Neural cell (in vitro differentiated cells): Measurements from ENCODE around the gene HSPB7. TPM values are rescaled to one million over a fixed set of nuclear protein-coding genes. Genes with fewer than 3 reads are reported as not detected.

Experiments
- H2AFZ ChIP-seq: fragments of 200-600, 300-800 bp; sonication (generic), shearing (Covaris generic); 2 replicates; pipeline ENCODE4 v1.6.0; 2014; ENCODE audit warnings: low read depth, mild to moderate bottlenecking, antibody characterized with exemption, low read length, moderate library complexity
- H3F3A ChIP-seq: fragments of 200-600 bp; shearing (Covaris generic); 2 replicates; pipeline ENCODE4 v1.6.1; 2016; ENCODE audit warnings: mild to moderate bottlenecking, moderate library complexity, mixed read lengths, antibody characterized with exemption, low read length; ENCODE audit not compliant: insufficient read depth, poor library complexity, severe bottlenecking
- H3K27ac ChIP-seq: fragments of 200-600, 300-800 bp; sonication (generic), shearing (Covaris generic); 2 replicates; pipeline ENCODE4 v1.5.1; 2014; ENCODE audit warnings: mild to moderate bottlenecking, low read length, moderate library complexity
- H3K27me3 ChIP-seq: fragments of 300-800, 200-600 bp; sonication (generic), shearing (Covaris generic); 2 replicates; pipeline ENCODE4 v1.6.0; 2014; ENCODE audit warnings: mild to moderate bottlenecking, low read depth, low read length, moderate library complexity; ENCODE audit not compliant: insufficient read depth
- H3K36me3 ChIP-seq: fragments of 300-800, 200-600 bp; sonication (generic), shearing (Covaris generic); 2 replicates; pipeline ENCODE4 v1.5.1; 2014; ENCODE audit warnings: mild to moderate bottlenecking, antibody characterized with exemption, low read length, moderate library complexity; ENCODE audit not compliant: insufficient read depth
- H3K4me2 ChIP-seq: fragments of 300-800, 200-600 bp; sonication (generic), shearing (Covaris generic); 2 replicates; pipeline ENCODE4 v1.6.0; 2014; ENCODE audit warnings: mild to moderate bottlenecking, low read length
- H3K4me3 ChIP-seq: fragments of 300-800, 200-600 bp; sonication (generic), shearing (Covaris generic); 2 replicates; pipeline ENCODE4 v1.5.1; 2014; ENCODE audit warnings: mild to moderate bottlenecking, low read length, moderate library complexity
- H3K79me2 ChIP-seq: fragments of 200-600 bp; shearing (Covaris generic); replicated peaks from 2 replicates; pipeline ENCODE4 v1.6.0; 2014; ENCODE audit warnings: mild to moderate bottlenecking, low read length, moderate library complexity; ENCODE audit not compliant: insufficient read depth
- H3K9ac ChIP-seq: fragments of 300-800, 200-600 bp; sonication (generic), shearing (Covaris generic); 2 replicates; pipeline ENCODE4 v1.6.1; 2016; ENCODE audit warnings: mild to moderate bottlenecking, low read length, mixed read lengths
- H3K9me2 ChIP-seq: fragments of 200-600 bp; shearing (Covaris generic); 2 replicates; pipeline ENCODE4 v1.6.1; 2016; ENCODE audit warnings: mild to moderate bottlenecking, low read length, mixed read lengths; ENCODE audit not compliant: insufficient read depth
- H3K9me3 ChIP-seq: fragments of 200-600, 300-800 bp; sonication (generic), shearing (Covaris generic); 2 replicates; pipeline ENCODE4 v1.6.1; 2016; ENCODE audit warnings: mild to moderate bottlenecking, mixed run types, low read length, moderate library complexity, mixed read lengths
- H4K20me1 ChIP-seq: fragments of 200-600 bp; shearing (Covaris generic); 2 replicates; pipeline ENCODE4 v1.6.1; 2016; ENCODE audit warnings: mild to moderate bottlenecking, mixed run types; ENCODE audit not compliant: insufficient read depth
- CTCF ChIP-seq: fragments of 450-650 bp; IDR thresholded peaks from 2 replicates; pipeline ENCODE4 v1.5.1; 2014; ENCODE audit warnings: antibody characterized with exemption, mild to moderate bottlenecking, moderate library complexity; ENCODE audit not compliant: poor library complexity, severe bottlenecking
- EP300 ChIP-seq: fragments of 450-650 bp; conservative IDR thresholded peaks from 2 replicates; pipeline ENCODE4 v1.6.1; 2014; ENCODE audit warnings: antibody characterized with exemption, mild to moderate bottlenecking, moderate library complexity; ENCODE audit not compliant: poor library complexity, severe bottlenecking
- EZH2 ChIP-seq: fragments of 200-600, 300-800 bp; shearing (Covaris generic), sonication (generic); IDR thresholded peaks from 2 replicates; pipeline ENCODE4 v1.6.1; 2014; ENCODE audit warnings: antibody characterized with exemption, low read length, borderline replicate concordance, mild to moderate bottlenecking; ENCODE audit not compliant: insufficient read depth, poor library complexity, severe bottlenecking
- MXI1 ChIP-seq: fragments of 450-650 bp; conservative IDR thresholded peaks from 2 replicates; pipeline ENCODE4 v1.6.1; 2014; ENCODE audit warnings: antibody characterized with exemption, mild to moderate bottlenecking; ENCODE audit not compliant: poor library complexity, severe bottlenecking
- POLR2AphosphoS5 ChIP-seq: IDR thresholded peaks from 2 replicates; pipeline ENCODE4 v1.6.1; 2012
- RAD21 ChIP-seq: fragments of 450-650 bp; conservative IDR thresholded peaks from 2 replicates; pipeline ENCODE4 v1.6.1; 2014; ENCODE audit warnings: antibody characterized with exemption, mild to moderate bottlenecking, moderate library complexity
- REST ChIP-seq: IDR thresholded peaks from 2 replicates; pipeline ENCODE4 v1.6.1; 2012; ENCODE audit warnings: borderline replicate concordance
- SMC3 ChIP-seq: fragments of 450-650 bp; conservative IDR thresholded peaks from 2 replicates; pipeline ENCODE4 v1.6.1; 2014; ENCODE audit warnings: antibody characterized with exemption, mild to moderate bottlenecking, moderate library complexity; ENCODE audit not compliant: poor library complexity
- TAF1 ChIP-seq: IDR thresholded peaks from 2 replicates; pipeline ENCODE4 v1.6.1; 2012; ENCODE audit warnings: low read depth
- polyA plus RNA-seq: library from polyadenylated mRNA; depleted of rRNA; stranded (reverse); fragments of >200 nt; gene quantifications from 2 replicates; pipeline ENCODE4 v1.2.3, GENCODE V29; 2014

HSPB7 gene
- polyA plus RNA-seq, 1 donor from 2014 or later, result not detected

DNA sequence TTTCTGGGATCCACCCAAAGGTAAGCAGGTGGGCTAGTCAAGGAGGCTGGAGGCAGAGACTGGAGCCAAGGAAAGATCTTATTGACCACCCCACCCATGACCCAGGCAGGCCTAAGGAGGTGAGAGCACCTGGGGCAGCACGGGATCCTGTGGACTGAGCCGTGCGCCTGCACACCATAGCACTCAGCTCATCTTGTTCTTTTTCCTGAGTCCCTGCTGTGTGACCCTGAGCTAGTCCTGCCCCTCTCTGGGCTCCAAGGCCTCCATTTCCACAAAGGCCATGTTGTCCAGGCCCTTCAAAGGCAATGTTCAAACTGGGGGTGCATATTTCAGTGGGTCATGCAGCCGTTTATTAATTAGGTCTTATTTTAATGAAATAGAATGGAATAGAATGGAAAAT is 48.4 kb upstream of the HSPB7 start:
- Histone ChIP-seq H3F3A (no peaks in the 10 kb centered on the region), H3K79me2 (no peaks in the 10 kb centered on the region), H3K27ac (no peak overlapping the region), H3K36me3 (no peaks in the 10 kb centered on the region), H3K4me2 (no peak overlapping the region), H3K9me3 (no peaks in the 10 kb centered on the region), H3K27me3 (no peaks in the 10 kb centered on the region), H3K9ac (no peak overlapping the region), H3K4me3 (no peak overlapping the region), H4K20me1 (no peaks in the 10 kb centered on the region), H2AFZ (no peak overlapping the region), H3K9me2 (no peaks in the 10 kb centered on the region)
- TF ChIP-seq EP300, result no peak
- TF ChIP-seq POLR2AphosphoS5, result no peak
- TF ChIP-seq CTCF, result no peak
- no peak for TF ChIP-seq RAD21
- no peak for TF ChIP-seq SMC3
- no peak for TF ChIP-seq EZH2
- TF ChIP-seq TAF1, result no peak
- no peak for TF ChIP-seq MXI1
- TF ChIP-seq REST, result no peak

DNA sequence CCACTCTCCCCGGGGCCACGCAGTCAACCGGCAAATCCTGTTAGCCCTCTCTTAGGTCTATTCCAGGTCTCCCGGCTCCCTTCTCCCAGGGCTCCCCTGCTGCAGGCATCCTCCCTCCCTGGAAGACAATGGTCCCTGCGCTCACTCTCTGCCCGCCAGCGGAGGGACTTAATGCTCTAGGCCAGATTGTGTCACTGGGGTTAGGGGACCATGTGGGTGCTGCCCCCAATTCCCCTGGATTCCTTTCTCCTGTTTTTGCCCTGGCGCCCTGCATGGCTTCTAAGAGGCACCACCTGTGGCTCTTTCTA is 47.4 kb upstream of the HSPB7 start:
- Histone ChIP-seq H3K27me3 (no peaks in the 10 kb centered on the region), H3K36me3 (no peaks in the 10 kb centered on the region), H3K79me2 (no peaks in the 10 kb centered on the region), H2AFZ (no peak overlapping the region), H3K4me3 (no peak overlapping the region), H3K27ac (no peak overlapping the region), H3K9ac (no peak overlapping the region), H3F3A (no peaks in the 10 kb centered on the region), H3K9me2 (no peaks in the 10 kb centered on the region), H3K9me3 (no peaks in the 10 kb centered on the region), H4K20me1 (no peaks in the 10 kb centered on the region), H3K4me2 (no peak overlapping the region)
- TF ChIP-seq EZH2, result no peak
- no peak for TF ChIP-seq POLR2AphosphoS5
- no peak for TF ChIP-seq CTCF
- TF ChIP-seq RAD21, result no peak
- no peak for TF ChIP-seq EP300
- no peak for TF ChIP-seq MXI1
- TF ChIP-seq REST, result no peak
- no peak for TF ChIP-seq SMC3
- no peak for TF ChIP-seq TAF1
